HEK293 (cell line): Measurements from ENCODE around the gene RILP.
A peak's percentile ranks its signal among the peaks of the same experiment; 100 is the strongest.

Source experiments
- CTCF ChIA-PET: fragments of 350-600 bp; formaldehyde crosslinking; extraction: SDS; loops from one replicate; lab custom pipeline; 2021; ENCODE audit warnings: antibody characterized with exemption; lab: Yijun Ruan, JAX
- POLR2A ChIA-PET: fragments of 300-600 bp; formaldehyde crosslinking; extraction: SDS; loops from one replicate; lab custom pipeline; 2020; ENCODE audit warnings: antibody characterized with exemption, inconsistent platforms; lab: Yijun Ruan, JAX
- H3K27ac ChIP-seq: fragments of 200-500 bp; sonication (Bioruptor generic); 2 replicates; pipeline ENCODE4 v1.5.1; 2014; ENCODE audit warnings: low read depth, low read length, control low read depth, inconsistent platforms; ENCODE audit errors: extremely low read depth
- H3K36me3 ChIP-seq, 2 experiments: fragments of 200-500 bp in 1 of 2; sonication (Bioruptor generic) in 1 of 2; 1 replicate in 1 of 2; 2 replicates in 1 of 2; pipeline ENCODE4 v1.5.1; 2014 to 2017; ENCODE audit warnings: inconsistent platforms in 2 of 2, low read length in 2 of 2; ENCODE audit not compliant: control insufficient read depth in 2 of 2, insufficient read depth in 1 of 2
- H3K4me1 ChIP-seq: fragments of 200-500 bp; sonication (Bioruptor generic); 2 replicates; pipeline ENCODE4 v1.5.1; 2014; ENCODE audit warnings: mild to moderate bottlenecking, low read length, inconsistent platforms; ENCODE audit not compliant: control insufficient read depth, insufficient read depth
- H3K4me3 ChIP-seq: 2 replicates; pipeline ENCODE4 v1.5.1; 2011; ENCODE audit warnings: low read depth, mild to moderate bottlenecking, control low read depth, low read length, moderate library complexity
- H3K9me3 ChIP-seq: fragments of 200-500 bp; sonication (Bioruptor generic); 2 replicates; pipeline ENCODE4 v1.5.1; 2014; ENCODE audit warnings: low read depth, low read length, inconsistent platforms; ENCODE audit not compliant: control insufficient read depth, insufficient read depth
- BCL11A ChIP-seq: fragments of 450-650 bp; formaldehyde crosslinking; IDR thresholded peaks from 2 replicates; pipeline ENCODE4 v1.5.1; 2016; ENCODE audit warnings: low read depth, missing biosample characterization, missing genetic modification characterization
- HOXA7 ChIP-seq: sonication (generic); formaldehyde crosslinking; IDR thresholded peaks from 2 replicates; pipeline ENCODE4 v1.8.1; 2022; ENCODE audit warnings: missing genetic modification reagents, borderline replicate concordance
- KLF1 ChIP-seq: fragments of 450-650 bp; formaldehyde crosslinking; IDR thresholded peaks from 2 replicates; pipeline ENCODE4 v1.5.1; 2016; ENCODE audit warnings: missing biosample characterization, missing genetic modification characterization
- KLF7 ChIP-seq: fragments of 450-650 bp; formaldehyde crosslinking; IDR thresholded peaks from 2 replicates; pipeline ENCODE4 v1.5.1; 2016; ENCODE audit warnings: missing biosample characterization, missing genetic modification characterization, borderline replicate concordance
- PATZ1 ChIP-seq: fragments of 450-650 bp; formaldehyde crosslinking; IDR thresholded peaks from 2 replicates; pipeline ENCODE4 v1.5.1; 2016; ENCODE audit warnings: missing biosample characterization, missing genetic modification characterization
- PRDM1 ChIP-seq: fragments of 450-650 bp; formaldehyde crosslinking; IDR thresholded peaks from 2 replicates; pipeline ENCODE4; 2016; ENCODE audit warnings: missing biosample characterization, missing genetic modification characterization
- PRDM4 ChIP-seq: fragments of 450-650 bp; formaldehyde crosslinking; IDR thresholded peaks from 2 replicates; pipeline ENCODE4 v1.5.1; 2017; ENCODE audit warnings: missing biosample characterization, missing genetic modification characterization
- SP7 ChIP-seq: fragments of 450-650 bp; formaldehyde crosslinking; IDR thresholded peaks from 2 replicates; pipeline ENCODE4 v1.5.1; 2016; ENCODE audit warnings: missing biosample characterization, missing genetic modification characterization
- TCF7L2 ChIP-seq: IDR thresholded peaks from 2 replicates; pipeline ENCODE4 v1.6.1; 2011; ENCODE audit warnings: low read depth, mild to moderate bottlenecking, inconsistent platforms, low read length, moderate library complexity, borderline replicate concordance
- TRIM28 ChIP-seq: IDR thresholded peaks from 2 replicates; pipeline ENCODE4 v1.6.1; 2011; ENCODE audit warnings: low read length, control low read depth, borderline replicate concordance
- ZBTB17 ChIP-seq: fragments of 450-650 bp; formaldehyde crosslinking; IDR thresholded peaks from 2 replicates; pipeline ENCODE4 v1.5.1; 2016; ENCODE audit warnings: missing biosample characterization, missing genetic modification characterization
- ZBTB21 ChIP-seq: fragments of 450-650 bp; formaldehyde crosslinking; IDR thresholded peaks from 2 replicates; pipeline ENCODE4 v1.5.1; 2017; ENCODE audit warnings: missing biosample characterization, missing genetic modification characterization
- ZNF138 ChIP-seq: fragments of 450-650 bp; formaldehyde crosslinking; IDR thresholded peaks from 2 replicates; pipeline ENCODE4 v1.5.1; 2016; ENCODE audit warnings: missing biosample characterization, missing genetic modification characterization, borderline replicate concordance
- ZNF366 ChIP-seq: fragments of 450-650 bp; formaldehyde crosslinking; conservative IDR thresholded peaks from 2 replicates; pipeline ENCODE4 v1.5.1; 2016; ENCODE audit warnings: missing biosample characterization, missing genetic modification characterization
- ZNF394 ChIP-seq: fragments of 450-650 bp; formaldehyde crosslinking; IDR thresholded peaks from 2 replicates; pipeline ENCODE4 v1.5.1; 2016; ENCODE audit warnings: missing biosample characterization, missing genetic modification characterization, mild to moderate bottlenecking, moderate library complexity, borderline replicate concordance
- ZNF473 ChIP-seq: fragments of 450-650 bp; formaldehyde crosslinking; IDR thresholded peaks from 2 replicates; pipeline ENCODE4 v1.5.1; 2017; ENCODE audit warnings: missing biosample characterization, missing genetic modification characterization
- ZNF510 ChIP-seq: fragments of 450-650 bp; formaldehyde crosslinking; IDR thresholded peaks from 2 replicates; pipeline ENCODE4 v1.5.1; 2018; ENCODE audit warnings: mild to moderate bottlenecking, missing genetic modification characterization, missing biosample characterization; ENCODE audit not compliant: insufficient replicate concordance
- ZNF549 ChIP-seq: fragments of 450-650 bp; IDR thresholded peaks from 2 replicates; pipeline ENCODE4 v1.5.1; 2018; ENCODE audit warnings: missing biosample characterization, missing genetic modification characterization, mild to moderate bottlenecking, inconsistent platforms, moderate library complexity
- ZNF600 ChIP-seq: fragments of 450-650 bp; formaldehyde crosslinking; IDR thresholded peaks from 2 replicates; pipeline ENCODE4 v1.5.1; 2016; ENCODE audit warnings: missing biosample characterization, missing genetic modification characterization
- ZNF629 ChIP-seq: fragments of 450-650 bp; formaldehyde crosslinking; IDR thresholded peaks from 2 replicates; pipeline ENCODE4 v1.5.1; 2017; ENCODE audit warnings: missing biosample characterization, missing genetic modification characterization
- ZNF658 ChIP-seq: fragments of 450-650 bp; formaldehyde crosslinking; IDR thresholded peaks from 2 replicates; pipeline ENCODE4; 2016; ENCODE audit warnings: missing biosample characterization, missing genetic modification characterization
- ZNF785 ChIP-seq: fragments of 450-650 bp; formaldehyde crosslinking; IDR thresholded peaks from 2 replicates; pipeline ENCODE4 v1.5.1; 2016; ENCODE audit warnings: missing biosample characterization, missing genetic modification characterization
- ZSCAN30 ChIP-seq: fragments of 450-650 bp; IDR thresholded peaks from 2 replicates; pipeline ENCODE4 v1.5.1; 2018; ENCODE audit warnings: missing biosample characterization, mild to moderate bottlenecking, missing genetic modification characterization, moderate library complexity
- TF ChIP-seq, protein P1 (sequence below): fragments of 450-650 bp; formaldehyde crosslinking; IDR thresholded peaks from 2 replicates; pipeline ENCODE4 v1.5.1; 2016; ENCODE audit warnings: missing biosample characterization, missing genetic modification characterization
- TF ChIP-seq, protein P2 (sequence below): fragments of 450-650 bp; formaldehyde crosslinking; IDR thresholded peaks from 2 replicates; pipeline ENCODE4 v1.5.1; 2016; ENCODE audit warnings: missing biosample characterization, missing genetic modification characterization
- TF ChIP-seq, protein P3 (sequence below): fragments of 450-650 bp; formaldehyde crosslinking; IDR thresholded peaks from 2 replicates; pipeline ENCODE4 v1.5.1; 2016; ENCODE audit warnings: missing biosample characterization, missing genetic modification characterization

The RILP gene

DNA sequence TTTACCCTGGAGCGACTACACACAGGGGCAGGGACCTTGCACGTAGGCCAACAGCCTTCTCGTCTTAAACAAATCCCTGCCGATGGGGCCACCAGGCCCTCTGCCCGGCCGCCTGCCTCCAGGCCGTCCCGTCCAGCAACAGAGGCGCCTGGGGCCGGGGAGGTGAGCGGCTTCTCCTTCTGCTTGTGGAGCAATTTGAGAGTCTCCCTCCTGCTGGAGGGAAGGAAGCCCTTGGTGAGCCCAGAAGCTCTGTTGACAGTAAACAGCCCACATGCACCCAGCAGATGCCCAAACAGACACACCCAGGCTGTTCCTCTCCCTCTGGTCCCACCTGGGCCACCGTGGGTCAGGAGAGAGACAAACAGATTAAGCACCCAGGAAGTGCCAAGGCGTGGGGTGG is 29.2 kb downstream of the RILP start:
- Histone ChIP-seq H3K9me3 (no peaks in the 10 kb centered on the region), H3K4me3 (no peak overlapping the region), H3K27ac (no peak overlapping the region), H3K36me3 (no peaks in the 10 kb centered on the region), H3K4me1 (peaks cover 6% of the 10 kb centered on the region; the same call in 1 of the 2 replicates)
- POLR2A ChIA-PET, result no interaction called here
- TF ChIP-seq KLF7 (tag by site-specific recombination), result no peak
- TF ChIP-seq ZNF138 (tag by site-specific recombination), result no peak
- TF ChIP-seq ZNF473 (tag by site-specific recombination), result no peak
- no peak for TF ChIP-seq BCL11A
- TF ChIP-seq ZNF785 (tag by site-specific recombination), result no peak
- CTCF ChIA-PET, result no interaction called here

DNA sequence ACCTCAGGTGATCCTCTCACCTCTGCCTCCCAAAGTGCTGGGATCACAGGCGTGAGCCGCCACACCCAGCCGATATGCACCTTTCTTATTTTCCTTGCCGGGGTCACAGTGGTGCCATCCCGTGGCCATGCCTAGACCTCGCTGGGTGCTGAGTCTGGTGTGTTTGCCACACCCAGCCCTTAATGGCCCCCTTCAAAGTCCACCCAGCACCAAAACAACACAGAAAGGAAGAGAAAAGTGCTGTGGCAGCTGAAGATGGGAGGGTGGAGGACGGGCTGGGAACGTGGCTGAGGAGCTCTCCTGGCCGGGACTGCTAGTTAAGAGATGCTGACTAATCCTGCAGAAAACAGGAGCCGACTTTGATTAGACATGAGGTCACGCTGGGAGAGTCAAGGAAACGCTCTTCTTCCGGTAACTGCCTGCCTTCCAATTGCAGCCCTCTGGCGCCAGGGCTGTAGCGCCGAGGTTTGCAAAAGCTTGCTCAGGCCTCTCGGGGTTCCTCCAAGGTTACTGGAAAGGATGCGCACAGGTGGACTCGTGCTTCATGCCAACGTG is 32.0 kb downstream of the RILP start:
- Histone ChIP-seq H3K4me3 (no peak overlapping the region), H3K4me1 (peaks cover 6% of the 10 kb centered on the region; the same call in 1 of the 2 replicates), H3K27ac (no peak overlapping the region), H3K36me3 (no peaks in the 10 kb centered on the region), H3K9me3 (no peaks in the 10 kb centered on the region)
- CTCF ChIA-PET, result interaction anchor here (0.5 to 3.1 kb wide), 9 partner anchors 9 to 338 kb away, joined by 3 to 16 read pairs (median 4); partner anchors contain the start of genes RILP and TRARG1
- POLR2A ChIA-PET, result interaction anchor here (0.7 to 3.2 kb wide), 6 partner anchors 9 to 107 kb away, joined by 3 to 11 read pairs (median 4); partner anchors contain the start of genes RILP and WDR81
- no peak for TF ChIP-seq PRDM4
- TF ChIP-seq, protein P1, sequence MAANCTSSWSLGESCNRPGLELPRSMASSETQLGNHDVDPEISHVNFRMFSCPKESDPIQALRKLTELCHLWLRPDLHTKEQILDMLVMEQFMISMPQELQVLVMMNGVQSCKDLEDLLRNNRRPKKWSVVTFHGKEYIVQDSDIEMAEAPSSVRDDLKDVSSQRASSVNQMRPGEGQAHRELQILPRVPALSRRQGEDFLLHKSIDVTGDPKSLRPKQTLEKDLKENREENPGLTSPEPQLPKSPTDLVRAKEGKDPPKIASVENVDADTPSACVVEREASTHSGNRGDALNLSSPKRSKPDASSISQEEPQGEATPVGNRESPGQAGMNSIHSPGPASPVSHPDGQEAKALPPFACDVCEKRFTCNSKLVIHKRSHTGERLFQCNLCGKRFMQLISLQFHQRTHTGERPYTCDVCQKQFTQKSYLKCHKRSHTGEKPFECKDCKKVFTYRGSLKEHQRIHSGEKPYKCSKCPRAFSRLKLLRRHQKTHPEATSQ, result no peak
- 0 out of 2 replicates have a peak, but pooled peaks have one; percentile 25 for TF ChIP-seq PATZ1 (tag by site-specific recombination)
- TF ChIP-seq PRDM1, result peak; percentile 36; the same call in 1 of the 2 replicates
- no peak for TF ChIP-seq HOXA7 (CRISPR knock-in tag)
- TF ChIP-seq KLF1 (tag by site-specific recombination), result peak; percentile 90
- peak; percentile 84 for TF ChIP-seq ZBTB21 (tag by site-specific recombination)
- no peak for TF ChIP-seq ZNF510 (tag by site-specific recombination)
- peak; percentile 76 for TF ChIP-seq SP7 (tag by site-specific recombination)
- TF ChIP-seq ZNF600, result peak; percentile 88; the same call in 1 of the 2 replicates
- TF ChIP-seq, protein P2, sequence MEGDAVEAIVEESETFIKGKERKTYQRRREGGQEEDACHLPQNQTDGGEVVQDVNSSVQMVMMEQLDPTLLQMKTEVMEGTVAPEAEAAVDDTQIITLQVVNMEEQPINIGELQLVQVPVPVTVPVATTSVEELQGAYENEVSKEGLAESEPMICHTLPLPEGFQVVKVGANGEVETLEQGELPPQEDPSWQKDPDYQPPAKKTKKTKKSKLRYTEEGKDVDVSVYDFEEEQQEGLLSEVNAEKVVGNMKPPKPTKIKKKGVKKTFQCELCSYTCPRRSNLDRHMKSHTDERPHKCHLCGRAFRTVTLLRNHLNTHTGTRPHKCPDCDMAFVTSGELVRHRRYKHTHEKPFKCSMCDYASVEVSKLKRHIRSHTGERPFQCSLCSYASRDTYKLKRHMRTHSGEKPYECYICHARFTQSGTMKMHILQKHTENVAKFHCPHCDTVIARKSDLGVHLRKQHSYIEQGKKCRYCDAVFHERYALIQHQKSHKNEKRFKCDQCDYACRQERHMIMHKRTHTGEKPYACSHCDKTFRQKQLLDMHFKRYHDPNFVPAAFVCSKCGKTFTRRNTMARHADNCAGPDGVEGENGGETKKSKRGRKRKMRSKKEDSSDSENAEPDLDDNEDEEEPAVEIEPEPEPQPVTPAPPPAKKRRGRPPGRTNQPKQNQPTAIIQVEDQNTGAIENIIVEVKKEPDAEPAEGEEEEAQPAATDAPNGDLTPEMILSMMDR (tag by site-specific recombination), result peak; percentile 30; the same call in 1 of the 2 replicates
- TF ChIP-seq, protein P3, sequence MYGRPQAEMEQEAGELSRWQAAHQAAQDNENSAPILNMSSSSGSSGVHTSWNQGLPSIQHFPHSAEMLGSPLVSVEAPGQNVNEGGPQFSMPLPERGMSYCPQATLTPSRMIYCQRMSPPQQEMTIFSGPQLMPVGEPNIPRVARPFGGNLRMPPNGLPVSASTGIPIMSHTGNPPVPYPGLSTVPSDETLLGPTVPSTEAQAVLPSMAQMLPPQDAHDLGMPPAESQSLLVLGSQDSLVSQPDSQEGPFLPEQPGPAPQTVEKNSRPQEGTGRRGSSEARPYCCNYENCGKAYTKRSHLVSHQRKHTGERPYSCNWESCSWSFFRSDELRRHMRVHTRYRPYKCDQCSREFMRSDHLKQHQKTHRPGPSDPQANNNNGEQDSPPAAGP (tag by site-specific recombination), result peak; percentile 91
- TF ChIP-seq TCF7L2, result peak; percentile 54; the same call in 1 of the 2 replicates
- TF ChIP-seq ZNF629, result peak; percentile 87
- TF ChIP-seq TRIM28, result peak; percentile 78; the same call in 1 of the 2 replicates
- TF ChIP-seq ZNF394 (tag by site-specific recombination), result 0 out of 2 replicates have a peak, but pooled peaks have one; percentile 18
- no peak for TF ChIP-seq ZSCAN30
- TF ChIP-seq ZBTB17 (tag by site-specific recombination), result peak; percentile 63
- TF ChIP-seq ZNF366 (tag by site-specific recombination), result peak; percentile 68
- TF ChIP-seq KLF7 (tag by site-specific recombination), result 0 out of 2 replicates have a peak, but pooled peaks have one; percentile 52
- no peak for TF ChIP-seq ZNF549 (tag by site-specific recombination)
- no peak for TF ChIP-seq ZNF658 (tag by site-specific recombination)
